CD4-positive, alpha-beta T cell treated with Interleukin-4 for 4 hours (primary cell): ENCODE measurements around the gene DCDC2C.
"Not testable (repeated sequence)": the region's sequence is repeated elsewhere in the genome, so short reads cannot be mapped to it uniquely, and the experiment has no call there.

Experiments used
- DNase-seq: peaks from one replicate; pipeline ENCODE4 v3.0.0-alpha.2; 2020

DCDC2C gene

GRCh38 chr2:3779496-3780049 lies 76.2 kb downstream of the DCDC2C start:
- no peak for DNase-seq

- DNase-seq: peak; percentile 47
Measured at GRCh38 chr2:3780477-3781402, 77.4 kb downstream of the DCDC2C start.

GRCh38 chr2:3784731-3785130 lies 81.4 kb downstream of the DCDC2C start:
- DNase-seq: no peak

- DNase-seq: no peak
Measured at GRCh38 chr2:3785220-3785889, 82.0 kb downstream of the DCDC2C start.

- DNase-seq: no peak
Measured at GRCh38 chr2:3785890-3786273, 82.5 kb downstream of the DCDC2C start.

GRCh38 chr2:3787768-3788167 lies 84.4 kb downstream of the DCDC2C start:
- no peak for DNase-seq

- DNase-seq: no peak
Measured at GRCh38 chr2:3789256-3789655, 85.9 kb downstream of the DCDC2C start.

- DNase-seq: no peak
Measured at GRCh38 chr2:3793249-3793648, 89.9 kb downstream of the DCDC2C start.

- DNase-seq: no peak
Measured at GRCh38 chr2:3801506-3801905, 98.1 kb downstream of the DCDC2C start.

GRCh38 chr2:3805201-3805939 lies 102.0 kb downstream of the DCDC2C start:
- DNase-seq: no peak

- DNase-seq: no peak
Measured at GRCh38 chr2:3806168-3806567, 102.8 kb downstream of the DCDC2C start.

- no peak for DNase-seq
Measured at GRCh38 chr2:3806730-3807129, 103.4 kb downstream of the DCDC2C start.

- DNase-seq: no peak
Measured at GRCh38 chr2:3807853-3808252, 104.5 kb downstream of the DCDC2C start.

- no peak for DNase-seq
Measured at GRCh38 chr2:3814706-3815245, 111.4 kb downstream of the DCDC2C start.

GRCh38 chr2:3817144-3817543 lies 113.8 kb downstream of the DCDC2C start:
- not testable (repeated sequence) for DNase-seq

- DNase-seq: no peak
Measured at GRCh38 chr2:3823748-3824147, 120.4 kb downstream of the DCDC2C start.

GRCh38 chr2:3827673-3828575 lies 124.5 kb downstream of the DCDC2C start:
- no peak for DNase-seq

- no peak for DNase-seq
Measured at GRCh38 chr2:3830796-3831195, 127.4 kb downstream of the DCDC2C start.

- DNase-seq: no peak
Measured at GRCh38 chr2:3837086-3837485, 133.7 kb downstream of the DCDC2C start.

- no peak for DNase-seq
Measured at GRCh38 chr2:3838348-3838747, 135.0 kb downstream of the DCDC2C start.

- no peak for DNase-seq
Measured at GRCh38 chr2:3839476-3839875, 136.1 kb downstream of the DCDC2C start.
